ENCODE results near the gene LYSET. TPM values are rescaled to one million over a fixed set of nuclear protein-coding genes. Genes with fewer than 3 reads are reported as not detected.

Gene LYSET, protein sequence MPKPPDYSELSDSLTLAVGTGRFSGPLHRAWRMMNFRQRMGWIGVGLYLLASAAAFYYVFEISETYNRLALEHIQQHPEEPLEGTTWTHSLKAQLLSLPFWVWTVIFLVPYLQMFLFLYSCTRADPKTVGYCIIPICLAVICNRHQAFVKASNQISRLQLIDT
- total RNA-seq, result 11.0 TPM

DNA sequence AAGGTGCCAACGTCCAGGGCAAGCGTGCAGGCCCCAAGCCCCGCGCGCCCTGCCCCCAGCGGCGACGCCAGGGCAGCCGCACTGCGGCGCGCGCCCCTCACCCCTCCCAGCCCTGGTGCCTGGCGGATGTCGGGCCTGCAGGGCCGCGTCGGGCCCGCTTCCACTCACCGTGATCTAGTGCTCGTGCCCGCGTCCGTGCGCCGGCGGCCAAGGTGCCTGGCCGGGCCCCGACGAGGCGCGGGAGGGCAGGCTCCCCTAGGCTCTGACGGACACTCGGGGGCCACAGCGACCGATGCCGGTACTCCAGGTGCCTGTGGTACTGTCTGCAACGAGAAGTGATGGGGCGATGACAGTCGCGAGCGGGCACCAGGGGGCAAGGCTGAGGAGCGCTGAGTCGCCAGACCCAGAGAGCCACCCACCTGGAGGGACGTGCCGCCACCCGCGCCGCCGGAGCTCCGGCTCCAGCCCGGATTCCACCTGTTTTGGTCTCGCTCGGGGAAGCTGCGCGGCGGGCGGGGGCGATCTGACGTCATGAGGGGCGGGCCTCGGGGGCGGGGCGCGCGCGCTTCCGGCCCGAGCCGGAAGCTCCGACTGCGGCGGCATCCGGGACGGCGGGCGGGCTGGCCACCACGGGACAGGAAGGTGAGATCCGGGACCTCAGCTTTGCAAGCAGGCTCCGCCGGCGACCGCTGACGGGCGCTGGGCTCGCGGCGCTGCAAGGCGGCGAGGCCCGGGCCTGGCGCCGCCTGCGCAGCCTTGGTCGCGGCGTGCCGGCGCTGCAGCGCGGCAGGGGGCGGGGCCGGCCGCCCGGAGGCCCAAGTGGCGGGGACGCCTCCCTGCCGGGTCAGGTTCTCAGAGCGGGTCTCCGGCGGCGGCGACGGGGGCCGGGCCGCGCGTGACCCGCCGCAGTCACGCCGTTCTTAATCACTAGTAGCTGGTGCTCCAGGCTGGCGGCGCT is at the start of gene LYSET, which contains the start of gene MOAP1:
TSS of gene LYSET (plus strand) at position 927 of the 958 bp plus-strand sequence. CDS start 89 bp downstream, outside the sequence.
TSS of gene MOAP1 (minus strand) at position 507 of the 958 bp plus-strand sequence. CDS start 655 bp downstream, outside the sequence.

DNA sequence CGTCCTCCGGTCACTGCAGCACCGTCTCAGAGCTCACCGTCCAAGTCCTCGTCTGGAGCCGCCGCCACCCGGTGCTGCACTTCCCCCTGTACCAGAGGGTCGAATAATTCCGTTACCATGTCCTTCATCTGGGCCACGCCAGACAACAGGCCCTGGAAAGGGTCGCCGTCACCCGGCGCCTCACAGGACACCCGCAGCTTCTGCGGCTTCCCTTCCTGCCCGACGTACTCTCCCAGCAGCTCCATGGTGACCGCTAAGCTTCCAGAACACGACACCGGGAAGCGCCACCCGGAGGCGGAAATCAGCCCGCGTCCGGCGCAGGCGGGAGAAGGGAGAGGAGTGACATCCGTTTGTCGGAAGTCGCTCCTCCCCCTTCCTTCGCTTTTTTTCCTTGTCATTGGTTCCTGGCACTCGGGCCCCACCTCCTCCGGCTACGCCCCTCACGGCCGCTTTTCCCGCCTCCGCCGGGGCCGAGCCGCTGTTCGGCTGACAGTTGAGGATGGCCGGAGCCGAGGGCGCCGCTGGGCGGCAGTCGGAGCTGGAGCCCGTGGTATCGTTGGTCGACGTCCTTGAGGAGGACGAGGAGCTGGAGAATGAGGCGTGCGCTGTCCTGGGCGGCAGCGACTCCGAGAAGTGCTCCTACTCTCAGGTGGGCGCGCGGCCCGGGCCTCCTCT is 21.8 kb downstream of the LYSET start, which contains the start of the genes GON7 and UBR7:
TSS of gene GON7 (minus strand) at position 273 of the 675 bp plus-strand sequence. CDS start at position 245, 28 bp downstream.
TSS of gene UBR7 (plus strand) at position 464 of the 675 bp plus-strand sequence. CDS start at position 500, 36 bp downstream.

Other genes with a start within 250 kb of the LYSET start
- gene ITPK1, start 69.4 kb upstream of the LYSET start, total RNA-seq, result 43.8 TPM
- 76.4 TPM for gene MOAP1, start 420 bp upstream of the LYSET start, total RNA-seq
- 13.7 TPM for gene GON7, start 21.7 kb downstream of the LYSET start, total RNA-seq
- gene UBR7, start 21.9 kb downstream of the LYSET start, total RNA-seq, result 44.7 TPM
- 45.7 TPM for gene BTBD7, start 147.7 kb downstream of the LYSET start, total RNA-seq
- gene COX8C, start 161.9 kb downstream of the LYSET start, total RNA-seq, result not detected
- 13.7 TPM for gene UNC79, start 245.6 kb downstream of the LYSET start, total RNA-seq

Measured in camera-type eye (tissue), 1 donor.